ENCODE measurements around the gene EIF5.

EIF5 gene

GRCh38 chr14:103333754-103334643, at the start of gene EIF5:
Gene EIF5, plus strand, starts transcription at chr14:103334237. Its CDS starts 1,624 bp downstream, at chr14:103335861.
- in situ Hi-C loops (cut with HindIII; ENCODE audit: low sequenced_read_pairs) = no loop called here

GRCh38 chr14:103284574-103285467, 49.2 kb upstream of the EIF5 start:
- in situ Hi-C loops (cut with HindIII; ENCODE audit: low sequenced_read_pairs) = no loop called here

GRCh38 chr14:103286460-103286859, 47.6 kb upstream of the EIF5 start:
- in situ Hi-C loops (cut with HindIII; ENCODE audit: low sequenced_read_pairs) = no loop called here

GRCh38 chr14:103286968-103287850, 46.8 kb upstream of the EIF5 start:
- in situ Hi-C loops (cut with HindIII; ENCODE audit: low sequenced_read_pairs) = no loop called here

GRCh38 chr14:103288076-103288766, 45.8 kb upstream of the EIF5 start:
- in situ Hi-C loops (cut with HindIII; ENCODE audit: low sequenced_read_pairs) = no loop called here

GRCh38 chr14:103290056-103290455, 44.0 kb upstream of the EIF5 start:
- in situ Hi-C loops (cut with HindIII; ENCODE audit: low sequenced_read_pairs) = no loop called here

GRCh38 chr14:103290494-103290893, 43.5 kb upstream of the EIF5 start:
- in situ Hi-C loops (cut with HindIII; ENCODE audit: low sequenced_read_pairs) = no loop called here

- in situ Hi-C loops (cut with HindIII; ENCODE audit: low sequenced_read_pairs) = no loop called here
Observed at GRCh38 chr14:103290961-103291360, 43.1 kb upstream of the EIF5 start.

- in situ Hi-C loops (cut with HindIII; ENCODE audit: low sequenced_read_pairs) = no loop called here
Observed at GRCh38 chr14:103292426-103293374, 41.3 kb upstream of the EIF5 start.

- in situ Hi-C loops (cut with HindIII; ENCODE audit: low sequenced_read_pairs) = no loop called here
Observed at GRCh38 chr14:103293465-103293864, 40.6 kb upstream of the EIF5 start.

GRCh38 chr14:103294091-103294490, 39.9 kb upstream of the EIF5 start:
- in situ Hi-C loops (cut with HindIII; ENCODE audit: low sequenced_read_pairs) = no loop called here

- in situ Hi-C loops (cut with HindIII; ENCODE audit: low sequenced_read_pairs) = no loop called here
Observed at GRCh38 chr14:103296007-103296406, 38.0 kb upstream of the EIF5 start.

- in situ Hi-C loops (cut with HindIII; ENCODE audit: low sequenced_read_pairs) = no loop called here
Observed at GRCh38 chr14:103296987-103297386, 37.0 kb upstream of the EIF5 start.

GRCh38 chr14:103298620-103299019, 35.4 kb upstream of the EIF5 start:
- in situ Hi-C loops (cut with HindIII; ENCODE audit: low sequenced_read_pairs) = no loop called here

- in situ Hi-C loops (cut with HindIII; ENCODE audit: low sequenced_read_pairs) = no loop called here
Observed at GRCh38 chr14:103301512-103302354, 32.3 kb upstream of the EIF5 start.

GRCh38 chr14:103302966-103303365, 31.1 kb upstream of the EIF5 start:
- in situ Hi-C loops (cut with HindIII; ENCODE audit: low sequenced_read_pairs) = no loop called here

- in situ Hi-C loops (cut with HindIII; ENCODE audit: low sequenced_read_pairs) = no loop called here
Observed at GRCh38 chr14:103304706-103305105, 29.3 kb upstream of the EIF5 start.

Measured in endothelial cell of hepatic sinusoid (primary cell).